Hepatocyte (in vitro differentiated cells): ENCODE measurements around the gene RAB37.

Experiments used
- EZH2 ChIP-seq: fragments of 200-600 bp; sonication (generic); IDR thresholded peaks from 2 replicates; pipeline ENCODE4 v1.6.1; 2016; ENCODE audit warnings: antibody characterized with exemption, mild to moderate bottlenecking, borderline replicate concordance
- TF ChIP-seq, protein P1 (sequence below): fragments of 200-600 bp; sonication (generic); IDR thresholded peaks from 2 replicates; pipeline ENCODE4 v1.5.1; 2016; ENCODE audit warnings: antibody characterized with exemption, mild to moderate bottlenecking; ENCODE audit not compliant: poor library complexity

DNA sequence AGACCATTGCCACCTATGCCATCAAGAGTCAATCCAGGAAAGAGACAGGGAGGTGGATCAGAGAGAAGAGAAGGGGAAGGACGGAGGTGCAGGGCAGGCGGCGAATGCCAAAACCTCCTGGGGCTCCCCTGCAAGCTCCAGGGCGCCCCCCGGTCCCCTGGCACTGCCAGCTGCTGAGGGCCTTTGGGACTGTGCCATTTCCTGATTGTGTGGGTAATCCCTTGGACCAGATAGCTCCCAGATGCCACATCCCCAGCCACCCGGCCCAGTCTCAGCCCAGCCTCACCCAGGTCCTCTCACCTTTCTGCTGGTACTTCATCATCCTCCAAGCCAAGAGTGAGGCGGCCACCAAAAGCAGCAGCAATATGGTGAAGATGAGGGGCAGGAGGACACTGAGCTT, 39.0 kb upstream of the RAB37 start:
- TF ChIP-seq, protein P1, sequence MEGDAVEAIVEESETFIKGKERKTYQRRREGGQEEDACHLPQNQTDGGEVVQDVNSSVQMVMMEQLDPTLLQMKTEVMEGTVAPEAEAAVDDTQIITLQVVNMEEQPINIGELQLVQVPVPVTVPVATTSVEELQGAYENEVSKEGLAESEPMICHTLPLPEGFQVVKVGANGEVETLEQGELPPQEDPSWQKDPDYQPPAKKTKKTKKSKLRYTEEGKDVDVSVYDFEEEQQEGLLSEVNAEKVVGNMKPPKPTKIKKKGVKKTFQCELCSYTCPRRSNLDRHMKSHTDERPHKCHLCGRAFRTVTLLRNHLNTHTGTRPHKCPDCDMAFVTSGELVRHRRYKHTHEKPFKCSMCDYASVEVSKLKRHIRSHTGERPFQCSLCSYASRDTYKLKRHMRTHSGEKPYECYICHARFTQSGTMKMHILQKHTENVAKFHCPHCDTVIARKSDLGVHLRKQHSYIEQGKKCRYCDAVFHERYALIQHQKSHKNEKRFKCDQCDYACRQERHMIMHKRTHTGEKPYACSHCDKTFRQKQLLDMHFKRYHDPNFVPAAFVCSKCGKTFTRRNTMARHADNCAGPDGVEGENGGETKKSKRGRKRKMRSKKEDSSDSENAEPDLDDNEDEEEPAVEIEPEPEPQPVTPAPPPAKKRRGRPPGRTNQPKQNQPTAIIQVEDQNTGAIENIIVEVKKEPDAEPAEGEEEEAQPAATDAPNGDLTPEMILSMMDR: no peak
- no peak for TF ChIP-seq EZH2
